OCI-LY3 (cell line): ENCODE results near the gene GOLPH3L.
"Not testable (repeated sequence)": the region's sequence is repeated elsewhere in the genome, so short reads cannot be mapped to it uniquely, and the experiment has no call there.

Experiments
- H2AFZ ChIP-seq: fragments of 200-600, 300-600 bp; shearing (Covaris generic); 2 replicates; pipeline ENCODE4 v1.6.0; 2014; ENCODE audit warnings: antibody characterized with exemption, low read depth, low read length
- H3K27ac ChIP-seq: fragments of 200-600, 300-600 bp; sonication (generic); 2 replicates; pipeline ENCODE4 v1.5.1; 2014; ENCODE audit warnings: mild to moderate bottlenecking, low read length, moderate library complexity, mixed read lengths
- H3K27me3 ChIP-seq: fragments of 200-600, 300-600 bp; sonication (generic); 2 replicates; pipeline ENCODE4 v1.6.1; 2014; ENCODE audit warnings: low read depth, low read length, mixed read lengths
- H3K36me3 ChIP-seq: fragments of 200-600, 300-600 bp; sonication (generic); replicated peaks from 2 replicates; pipeline ENCODE3; 2014; ENCODE audit warnings: low read depth, low read length, mixed read lengths
- H3K4me1 ChIP-seq: fragments of 300-600, 200-600 bp; sonication (generic); 2 replicates; pipeline ENCODE4 v1.6.1; 2014; ENCODE audit warnings: low read length, mixed read lengths
- H3K4me2 ChIP-seq: fragments of 200-600, 300-600 bp; sonication (generic); 2 replicates; pipeline ENCODE4 v1.6.1; 2014; ENCODE audit warnings: low read length, mixed read lengths
- H3K4me3 ChIP-seq: fragments of 300-600, 200-600 bp; sonication (generic); 2 replicates; pipeline ENCODE4 v1.5.1; 2014; ENCODE audit warnings: antibody characterized with exemption, mild to moderate bottlenecking, low read length, moderate library complexity
- H3K79me2 ChIP-seq: fragments of 300-600, 200-600 bp; shearing (Covaris generic); 2 replicates; pipeline ENCODE4 v1.6.1; 2014; ENCODE audit warnings: mild to moderate bottlenecking, low read length, mixed read lengths
- H3K9ac ChIP-seq: fragments of 300-600, 200-600 bp; shearing (Covaris generic); 2 replicates; pipeline ENCODE4 v1.6.0; 2014; ENCODE audit warnings: mild to moderate bottlenecking, low read length, moderate library complexity
- H3K9me3 ChIP-seq: fragments of 200-600, 300-600 bp; shearing (Covaris generic); 2 replicates; pipeline ENCODE4 v1.6.1; 2014; ENCODE audit warnings: low read length, mixed read lengths; ENCODE audit not compliant: insufficient read depth
- H4K20me1 ChIP-seq: fragments of 200-600, 300-600 bp; sonication (generic); 2 replicates; pipeline ENCODE4 v1.6.1; 2016; ENCODE audit warnings: low read length, mixed read lengths; ENCODE audit not compliant: insufficient read depth
- EZH2phosphoT487 ChIP-seq: fragments of 200-600 bp; shearing (Covaris generic); IDR thresholded peaks from 2 replicates; pipeline ENCODE4 v1.6.1; 2018; ENCODE audit warnings: antibody characterized with exemption, mixed run types, low read depth
- TF ChIP-seq, protein P1 (sequence below): fragments of 200-600, 300-600 bp; sonication (generic); IDR thresholded peaks from 2 replicates; pipeline ENCODE4 v1.5.1; 2014; ENCODE audit warnings: antibody characterized with exemption, low read length, low read depth

The GOLPH3L gene

DNA sequence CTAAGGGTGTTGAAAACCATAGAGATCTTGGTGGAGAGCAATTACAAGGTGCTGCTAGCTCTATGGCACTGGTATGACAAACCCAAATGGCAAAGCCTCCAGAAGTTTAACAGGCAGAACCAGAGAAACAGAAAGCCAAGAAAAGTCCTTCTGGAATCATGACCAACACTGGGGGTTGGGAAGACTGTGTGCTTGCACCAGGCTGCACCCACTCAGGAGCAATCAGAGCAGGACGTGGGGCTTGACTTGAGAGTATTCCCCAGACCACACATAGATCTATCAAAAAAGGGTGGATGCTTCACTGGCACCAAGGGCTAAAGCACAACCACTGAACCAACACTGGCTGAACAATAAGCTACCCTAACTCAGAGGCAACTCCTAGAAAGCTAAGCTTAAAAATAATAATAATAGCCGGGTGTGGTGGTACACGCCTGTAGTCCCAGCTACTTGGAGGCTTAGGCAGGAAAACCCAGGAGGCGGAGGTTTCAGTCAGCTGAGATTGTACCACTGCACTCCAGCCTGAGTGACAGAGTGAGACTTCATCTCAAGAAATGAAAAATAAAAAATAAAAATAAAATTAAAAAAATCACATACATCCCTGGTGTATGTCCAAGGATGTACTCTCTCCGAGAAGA, 47.4 kb downstream of the GOLPH3L start:
- Histone ChIP-seq H3K9ac (no peak overlapping the region), H3K4me2 (no peak overlapping the region), H3K27me3 (no peaks in the 10 kb centered on the region), H3K4me1 (no peaks in the 10 kb centered on the region), H3K4me3 (no peak overlapping the region), H4K20me1 (no peaks in the 10 kb centered on the region), H2AFZ (no peak overlapping the region), H3K36me3 (peaks cover 13% of the 10 kb centered on the region), H3K9me3 (no peaks in the 10 kb centered on the region), H3K27ac (no peak overlapping the region), H3K79me2 (no peaks in the 10 kb centered on the region)
- no peak for TF ChIP-seq EZH2phosphoT487
- TF ChIP-seq, protein P1, sequence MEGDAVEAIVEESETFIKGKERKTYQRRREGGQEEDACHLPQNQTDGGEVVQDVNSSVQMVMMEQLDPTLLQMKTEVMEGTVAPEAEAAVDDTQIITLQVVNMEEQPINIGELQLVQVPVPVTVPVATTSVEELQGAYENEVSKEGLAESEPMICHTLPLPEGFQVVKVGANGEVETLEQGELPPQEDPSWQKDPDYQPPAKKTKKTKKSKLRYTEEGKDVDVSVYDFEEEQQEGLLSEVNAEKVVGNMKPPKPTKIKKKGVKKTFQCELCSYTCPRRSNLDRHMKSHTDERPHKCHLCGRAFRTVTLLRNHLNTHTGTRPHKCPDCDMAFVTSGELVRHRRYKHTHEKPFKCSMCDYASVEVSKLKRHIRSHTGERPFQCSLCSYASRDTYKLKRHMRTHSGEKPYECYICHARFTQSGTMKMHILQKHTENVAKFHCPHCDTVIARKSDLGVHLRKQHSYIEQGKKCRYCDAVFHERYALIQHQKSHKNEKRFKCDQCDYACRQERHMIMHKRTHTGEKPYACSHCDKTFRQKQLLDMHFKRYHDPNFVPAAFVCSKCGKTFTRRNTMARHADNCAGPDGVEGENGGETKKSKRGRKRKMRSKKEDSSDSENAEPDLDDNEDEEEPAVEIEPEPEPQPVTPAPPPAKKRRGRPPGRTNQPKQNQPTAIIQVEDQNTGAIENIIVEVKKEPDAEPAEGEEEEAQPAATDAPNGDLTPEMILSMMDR: no peak

DNA sequence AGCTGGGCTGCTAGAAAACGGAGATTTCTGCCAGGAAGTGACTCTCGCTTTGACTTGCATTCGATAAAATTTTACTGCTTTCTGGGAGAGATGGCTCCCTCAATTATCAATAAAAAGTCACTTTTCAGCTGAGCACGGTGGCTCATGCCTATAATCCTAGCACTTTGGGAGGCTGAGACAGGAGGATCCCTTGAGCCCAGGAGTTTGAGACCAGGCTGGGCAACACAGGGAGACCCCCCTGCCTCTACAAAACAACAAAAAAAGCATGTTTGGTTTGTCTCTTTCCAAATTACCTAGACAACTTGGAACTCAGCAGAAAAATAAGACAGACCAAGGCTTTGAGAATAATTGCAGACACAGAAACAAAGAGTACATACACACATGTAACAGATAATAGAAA, 54.7 kb downstream of the GOLPH3L start:
- Histone ChIP-seq H3K4me1 (no peaks in the 10 kb centered on the region), H3K79me2 (no peaks in the 10 kb centered on the region), H3K9ac (no peak overlapping the region), H3K4me2 (no peak overlapping the region), H3K4me3 (no peak overlapping the region), H4K20me1 (no peaks in the 10 kb centered on the region), H3K27me3 (no peaks in the 10 kb centered on the region), H3K27ac (no peak overlapping the region), H3K9me3 (no peaks in the 10 kb centered on the region), H2AFZ (no peak overlapping the region), H3K36me3 (no peaks in the 10 kb centered on the region)
- TF ChIP-seq EZH2phosphoT487: no peak
- TF ChIP-seq, protein P1: no peak

DNA sequence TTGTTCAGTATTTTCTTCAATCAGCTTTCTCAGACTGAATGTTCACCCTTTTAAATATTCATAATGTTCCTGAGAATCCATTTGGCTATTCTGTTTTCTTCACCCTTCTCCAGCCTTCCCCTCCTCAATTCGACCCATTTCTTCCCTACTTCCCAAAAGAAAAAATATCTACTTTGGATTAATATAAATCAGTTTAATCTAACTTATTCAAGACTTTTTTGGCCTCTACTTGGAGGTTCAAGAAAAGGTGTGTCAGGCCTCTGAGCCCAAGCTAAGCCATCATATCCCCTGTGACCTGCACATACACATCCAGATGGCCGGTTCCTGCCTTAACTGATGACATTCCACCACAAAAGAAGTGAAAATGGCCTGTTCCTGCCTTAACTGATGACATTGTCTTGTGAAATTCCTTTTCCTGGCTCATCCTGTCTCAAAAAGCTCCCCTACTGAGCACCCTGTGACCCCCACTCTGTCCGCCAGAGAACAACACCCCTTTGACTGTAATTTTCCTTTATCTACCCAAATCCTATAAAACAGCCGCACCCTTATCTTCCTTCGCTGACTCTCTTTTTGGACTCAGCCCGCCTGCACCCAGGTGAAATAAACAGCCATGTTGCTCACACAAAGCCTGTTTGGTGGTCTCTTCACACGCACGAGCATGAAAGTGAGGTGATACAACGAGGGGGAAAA, 55.7 kb downstream of the GOLPH3L start:
- H3K9ac ChIP-seq, H3K27me3 ChIP-seq, H3K79me2 ChIP-seq, H2AFZ ChIP-seq, H3K4me1 ChIP-seq, H3K36me3 ChIP-seq, H3K27ac ChIP-seq, H3K9me3 ChIP-seq, H4K20me1 ChIP-seq, H3K4me3 ChIP-seq, H3K4me2 ChIP-seq: not testable (repeated sequence)

DNA sequence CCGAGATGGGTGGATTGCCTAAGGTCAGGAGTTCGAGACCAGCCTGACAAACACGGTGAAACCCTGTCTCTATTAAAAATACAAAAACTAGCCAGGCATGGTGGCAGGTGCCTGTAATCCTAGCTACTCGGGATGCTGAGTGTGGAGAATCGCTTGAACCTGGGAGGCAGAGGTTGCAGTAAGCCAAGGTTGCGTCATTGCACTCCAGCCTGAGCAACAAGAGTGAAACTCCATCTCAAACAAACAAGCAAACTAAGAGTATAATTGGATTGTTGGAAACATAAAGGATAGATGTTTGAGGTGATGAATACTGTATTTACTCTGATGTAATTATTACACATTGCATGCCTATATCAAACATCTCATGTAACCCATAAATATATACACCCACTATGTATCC, 58.5 kb downstream of the GOLPH3L start:
- H3K27ac ChIP-seq, H3K4me1 ChIP-seq, H3K4me3 ChIP-seq, H2AFZ ChIP-seq, H3K27me3 ChIP-seq, H3K9me3 ChIP-seq, H3K4me2 ChIP-seq, H3K9ac ChIP-seq, H3K36me3 ChIP-seq, H4K20me1 ChIP-seq, H3K79me2 ChIP-seq: not testable (repeated sequence)

DNA sequence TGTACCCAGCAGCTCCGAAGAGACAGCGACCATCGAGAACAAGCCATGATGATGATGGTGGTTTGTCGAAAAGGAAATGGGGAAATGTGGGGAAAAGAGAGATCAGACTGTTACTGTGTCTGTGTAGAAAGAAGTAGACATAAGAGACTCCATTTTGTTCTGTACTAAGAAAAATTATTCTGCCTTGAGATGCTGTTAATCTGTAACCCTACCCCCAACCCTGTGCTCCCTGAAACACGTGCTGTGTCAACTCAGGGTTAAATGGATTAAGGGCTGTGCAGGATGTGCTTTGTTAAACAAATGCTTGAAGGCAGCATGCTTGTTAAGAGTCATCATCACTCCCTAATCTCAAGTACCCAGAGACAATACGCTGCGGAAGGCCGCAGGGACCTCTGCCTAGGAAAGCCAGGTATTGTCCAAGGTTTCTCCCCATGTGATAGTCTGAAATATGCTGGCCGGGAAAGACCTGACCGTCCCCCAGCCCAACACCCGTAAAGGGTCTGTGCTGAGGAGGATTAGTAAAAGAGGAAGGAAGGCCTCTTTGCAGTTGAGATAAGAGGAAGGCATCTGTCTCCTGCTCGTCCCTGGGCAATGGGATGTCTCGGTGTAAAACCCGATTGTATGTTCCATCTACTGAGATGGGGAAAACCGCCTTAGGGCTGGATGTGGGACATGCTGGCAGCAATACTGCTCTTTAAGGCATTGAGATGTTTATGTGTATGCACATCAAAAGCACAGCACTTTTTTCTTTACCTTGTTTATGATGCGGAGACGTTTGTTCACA, 61.9 kb downstream of the GOLPH3L start:
- peaks cover 11% of the 10 kb centered on the region for H3K4me1 ChIP-seq
- H3K4me2 ChIP-seq, H3K79me2 ChIP-seq, H3K36me3 ChIP-seq, H3K9ac ChIP-seq, H3K9me3 ChIP-seq, H2AFZ ChIP-seq, H3K27ac ChIP-seq, H3K4me3 ChIP-seq, H4K20me1 ChIP-seq, H3K27me3 ChIP-seq: not testable (repeated sequence)
